Ectodermal cell (in vitro differentiated cells): Measurements from ENCODE around the gene ZNF12.

Experiments used
- H3K27ac ChIP-seq: 2 replicates; pipeline ENCODE4 v1.7.0; 2013; ENCODE audit warnings: mild to moderate bottlenecking, low read depth, low read length; ENCODE audit not compliant: insufficient read depth, poor library complexity, severe bottlenecking
- H3K27me3 ChIP-seq: 2 replicates; pipeline ENCODE4 v1.7.0; 2013; ENCODE audit warnings: mild to moderate bottlenecking, low read length; ENCODE audit not compliant: insufficient read depth, control insufficient read depth, poor library complexity, severe bottlenecking
- H3K36me3 ChIP-seq: one replicate; pipeline ENCODE4 v1.7.0; 2013; ENCODE audit warnings: low read length; ENCODE audit not compliant: control insufficient read depth, insufficient read depth
- H3K4me1 ChIP-seq: one replicate; pipeline ENCODE4 v1.7.0; 2013; ENCODE audit warnings: low read length; ENCODE audit not compliant: control insufficient read depth, insufficient read depth
- H3K4me3 ChIP-seq: 2 replicates; pipeline ENCODE4 v1.7.0; 2013; ENCODE audit warnings: low read depth, low read length, control low read depth; ENCODE audit not compliant: insufficient read depth
- H3K9me3 ChIP-seq: 2 replicates; pipeline ENCODE4 v1.7.0; 2013; ENCODE audit warnings: mild to moderate bottlenecking, low read length, moderate library complexity; ENCODE audit not compliant: control insufficient read depth
- WGBS, 2 experiments: methylation state at CpG; one replicate each; pipeline ENCODE4 v1.1.7; 2013; ENCODE audit warnings: missing lambda C conversion rate in 2 of 2; 5-methylcytosine and 5-hydroxymethylcytosine counted together

ZNF12 gene

GRCh38 chr7:6640246-6640721, 66.5 kb downstream of the ZNF12 start:
- Histone ChIP-seq H3K36me3 (peaks cover 25% of the 10 kb centered on the region), H3K27me3 (no peaks in the 10 kb centered on the region), H3K27ac (no peak overlapping the region), H3K9me3 (no peaks in the 10 kb centered on the region), H3K4me3 (no peak overlapping the region), H3K4me1 (peaks cover 5% of the 10 kb centered on the region)
- 67 to 68% methylated on average over 11 of the region's 11 CpGs for WGBS, 2 experiments

- Histone ChIP-seq H3K4me3 (no peak overlapping the region), H3K27me3 (no peaks in the 10 kb centered on the region)
These were observed 67.1 kb downstream of the ZNF12 start for GRCh38 chr7:6639627-6640026.

GRCh38 chr7:6639032-6639431, 67.7 kb downstream of the ZNF12 start:
- Histone ChIP-seq H3K27ac (no peak overlapping the region), H3K4me3 (no peak overlapping the region), H3K9me3 (no peaks in the 10 kb centered on the region), H3K36me3 (peaks cover 22% of the 10 kb centered on the region), H3K27me3 (no peaks in the 10 kb centered on the region), H3K4me1 (peaks cover 5% of the 10 kb centered on the region)
- 92 to 95% methylated on average over 4 of the region's 4 CpGs for WGBS, 2 experiments

More at GRCh38 chr7:6639627-6640026, 67.1 kb downstream of the ZNF12 start:
- WGBS, 2 experiments = 96% methylated on average over 11 of the region's 11 CpGs
- Histone ChIP-seq H3K4me1 (peaks cover 5% of the 10 kb centered on the region), H3K36me3 (peaks cover 25% of the 10 kb centered on the region), H3K9me3 (no peaks in the 10 kb centered on the region), H3K27ac (no peak overlapping the region)
